GM18861 (cell line): ENCODE data around the gene TNFAIP8L3.
"Not testable (repeated sequence)": the region's sequence is repeated elsewhere in the genome, so short reads cannot be mapped to it uniquely, and the experiment has no call there.

Experiments used
- ATAC-seq: cut with Tn5 transposase; IDR thresholded peaks from one replicate; pipeline ENCODE4 v1.9.1; 2021; ENCODE audit not compliant: unreplicated experiment

The TNFAIP8L3 gene

DNA sequence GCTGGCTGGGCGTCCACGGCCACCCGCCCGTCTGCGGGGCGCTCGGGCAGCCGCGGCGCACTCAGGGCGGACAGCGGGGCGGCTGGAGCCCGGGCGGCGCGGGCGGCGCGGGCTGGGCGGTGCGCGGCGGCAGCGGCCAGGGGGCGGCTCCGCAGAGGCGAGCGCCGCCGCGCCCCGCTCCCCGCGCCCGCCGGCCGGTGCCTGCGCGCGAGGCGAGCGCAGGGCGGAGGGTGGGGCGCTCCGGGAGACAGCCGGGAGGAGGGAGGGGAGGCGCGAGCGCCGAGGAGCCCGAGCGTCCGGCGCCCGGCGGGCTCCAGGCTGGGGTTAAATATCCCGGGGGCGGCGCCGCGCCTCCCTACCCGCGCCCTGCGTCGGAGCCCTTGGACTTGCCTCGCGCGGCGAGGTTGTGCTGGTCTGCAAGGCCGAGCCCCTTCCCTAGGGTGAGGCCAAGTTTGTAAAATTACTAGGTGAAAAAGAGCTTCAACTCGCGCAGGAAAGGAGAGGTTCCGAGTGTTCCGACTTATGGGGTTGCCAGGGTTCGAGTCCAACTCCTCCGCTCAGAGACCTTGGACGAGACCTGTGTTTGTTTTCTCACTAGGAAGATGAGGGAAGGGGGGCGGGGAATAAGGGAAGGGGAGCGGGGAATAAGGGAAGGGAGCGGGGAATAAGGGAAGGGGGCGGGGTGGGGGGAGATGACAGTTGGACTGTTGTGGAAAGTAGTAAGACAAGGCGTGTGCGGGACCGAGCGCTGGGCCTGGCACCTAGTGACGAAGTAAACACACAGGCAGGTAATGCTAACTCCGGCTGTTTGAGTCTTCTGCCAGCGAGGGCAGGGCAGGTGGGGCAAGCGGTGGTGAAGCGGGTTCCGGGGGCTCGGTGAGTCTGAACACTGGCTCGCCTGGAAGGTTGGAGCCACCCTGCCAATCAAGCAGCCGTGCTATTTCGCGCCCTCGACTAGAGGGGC is at the start of gene TNFAIP8L3:
TSS of gene TNFAIP8L3 (minus strand) at position 301 of the 964 bp plus-strand sequence. CDS start 311 bp downstream, outside the sequence.
- no peak for ATAC-seq

GRCh38 chr15:51144021-51144532 is 49.4 kb upstream of the TNFAIP8L3 start:
- ATAC-seq: no peak

- not testable (repeated sequence) for ATAC-seq
Measured at GRCh38 chr15:51140347-51140746, 45.6 kb upstream of the TNFAIP8L3 start.

DNA sequence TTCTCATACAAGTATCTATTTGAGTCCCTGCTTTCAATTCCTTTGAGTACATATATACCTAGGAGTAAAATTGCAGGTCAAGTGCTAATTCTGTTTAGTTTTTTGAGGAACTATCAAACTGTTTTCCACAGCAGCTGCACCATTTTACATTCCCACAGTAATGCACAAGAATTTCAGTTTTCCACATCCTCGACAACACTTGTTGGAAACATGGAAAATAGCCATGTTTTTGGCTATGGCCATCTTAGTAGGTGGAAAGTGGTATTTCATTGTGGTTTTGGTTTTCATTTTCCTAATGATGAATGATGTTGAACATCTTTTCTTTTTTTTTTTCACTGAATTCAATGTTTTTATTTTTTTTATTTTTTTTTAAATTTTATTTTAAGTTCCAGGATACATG is 44.4 kb upstream of the TNFAIP8L3 start:
- ATAC-seq: no peak

GRCh38 chr15:51137880-51138430 is 43.2 kb upstream of the TNFAIP8L3 start:
- no peak for ATAC-seq

- no peak for ATAC-seq
Measured at GRCh38 chr15:51137024-51137423, 42.3 kb upstream of the TNFAIP8L3 start.

- no peak for ATAC-seq
Measured at GRCh38 chr15:51135276-51135675, 40.6 kb upstream of the TNFAIP8L3 start.

- no peak for ATAC-seq
Measured at GRCh38 chr15:51134416-51135199, 39.9 kb upstream of the TNFAIP8L3 start.

DNA sequence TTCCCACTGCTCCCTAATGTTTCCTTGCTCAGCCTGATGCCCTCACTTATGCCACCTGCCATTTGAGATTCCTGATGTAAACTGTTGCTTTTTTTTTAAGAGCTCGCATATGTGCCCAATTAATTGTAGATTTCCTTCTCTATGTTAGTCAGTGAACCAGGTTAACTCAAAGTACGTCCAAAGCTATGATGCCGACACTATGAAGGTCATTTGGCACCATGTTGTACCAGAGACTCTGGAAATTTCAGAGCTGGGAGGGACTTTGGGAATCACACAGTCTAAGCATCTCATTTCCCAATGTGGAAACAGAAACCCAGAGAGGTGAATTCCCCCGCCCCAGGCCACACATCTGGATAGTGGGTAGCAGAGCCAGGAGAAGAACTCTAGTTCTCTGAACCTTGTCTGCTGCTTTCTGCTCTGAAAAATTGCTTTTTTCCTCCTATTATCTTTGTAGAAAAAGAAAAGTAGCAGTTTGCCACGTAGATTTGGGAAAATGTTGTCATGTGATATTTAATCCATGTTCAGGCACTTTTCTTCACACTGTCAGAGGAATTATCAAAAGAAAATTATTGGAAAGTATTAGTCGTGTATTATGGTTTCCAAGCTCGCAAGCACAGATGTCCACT is 38.5 kb upstream of the TNFAIP8L3 start:
- ATAC-seq: no peak

- no peak for ATAC-seq
Measured at GRCh38 chr15:51132384-51133139, 37.9 kb upstream of the TNFAIP8L3 start.

- ATAC-seq: no peak
Measured at GRCh38 chr15:51131596-51132290, 37.0 kb upstream of the TNFAIP8L3 start.

DNA sequence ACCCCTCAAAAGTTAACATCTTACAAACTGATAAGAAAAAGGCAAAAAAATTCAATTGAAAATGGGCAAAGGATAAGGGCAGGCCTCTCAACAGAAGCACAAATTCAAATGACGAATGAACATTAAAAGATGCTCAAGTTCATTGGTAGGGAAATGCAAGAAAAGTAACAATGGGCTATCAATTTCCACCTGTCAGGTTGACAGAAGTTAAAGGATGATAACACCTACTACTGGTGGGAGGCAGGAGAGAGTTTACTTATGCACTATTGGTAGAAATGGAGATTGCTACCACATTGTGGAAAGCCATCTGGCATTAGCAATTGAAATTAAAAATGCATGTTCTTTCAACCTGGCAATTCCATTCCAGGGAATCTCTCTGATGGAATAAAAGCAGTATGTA is 35.6 kb upstream of the TNFAIP8L3 start:
- no peak for ATAC-seq

- ATAC-seq: no peak
Measured at GRCh38 chr15:51129535-51130188, 35.0 kb upstream of the TNFAIP8L3 start.

DNA sequence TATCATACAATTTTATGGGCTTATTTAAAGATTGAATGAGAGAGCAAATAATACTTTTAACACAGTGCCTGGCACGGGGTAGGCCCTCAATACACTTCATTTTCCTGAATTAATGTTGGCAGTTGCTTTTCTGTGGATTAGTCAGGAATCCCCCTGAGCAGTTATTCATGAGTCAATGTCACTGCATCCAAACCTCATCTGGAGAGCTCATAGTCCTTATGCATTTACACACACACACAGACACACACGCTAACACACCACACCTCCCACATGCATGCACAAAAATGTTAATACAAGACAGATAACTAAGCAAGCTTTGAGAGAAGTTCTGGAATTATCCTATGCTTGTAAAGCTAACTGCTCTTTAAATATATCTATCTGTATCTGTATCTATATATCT is 34.0 kb upstream of the TNFAIP8L3 start:
- no peak for ATAC-seq

- no peak for ATAC-seq
Measured at GRCh38 chr15:51126842-51127241, 32.1 kb upstream of the TNFAIP8L3 start.

DNA sequence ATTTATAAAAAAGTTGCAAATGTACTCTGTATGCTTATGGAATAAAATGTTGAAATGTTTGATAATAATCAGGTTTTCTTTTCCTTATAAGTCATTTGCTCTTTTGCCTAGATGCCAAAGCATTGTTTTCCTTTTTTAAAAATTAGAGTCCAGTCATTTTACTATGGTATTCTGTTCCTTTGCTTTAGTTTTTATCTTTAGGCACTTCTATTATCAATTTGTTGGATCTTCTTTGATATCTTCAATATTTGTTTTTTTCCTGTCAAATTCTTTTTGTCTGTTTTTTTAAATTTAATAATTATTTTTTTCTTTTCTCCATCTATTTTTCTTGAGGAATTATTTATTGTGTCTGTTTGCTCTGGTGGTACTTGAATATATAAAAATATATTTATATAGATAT is 28.3 kb upstream of the TNFAIP8L3 start:
- not testable (repeated sequence) for ATAC-seq

DNA sequence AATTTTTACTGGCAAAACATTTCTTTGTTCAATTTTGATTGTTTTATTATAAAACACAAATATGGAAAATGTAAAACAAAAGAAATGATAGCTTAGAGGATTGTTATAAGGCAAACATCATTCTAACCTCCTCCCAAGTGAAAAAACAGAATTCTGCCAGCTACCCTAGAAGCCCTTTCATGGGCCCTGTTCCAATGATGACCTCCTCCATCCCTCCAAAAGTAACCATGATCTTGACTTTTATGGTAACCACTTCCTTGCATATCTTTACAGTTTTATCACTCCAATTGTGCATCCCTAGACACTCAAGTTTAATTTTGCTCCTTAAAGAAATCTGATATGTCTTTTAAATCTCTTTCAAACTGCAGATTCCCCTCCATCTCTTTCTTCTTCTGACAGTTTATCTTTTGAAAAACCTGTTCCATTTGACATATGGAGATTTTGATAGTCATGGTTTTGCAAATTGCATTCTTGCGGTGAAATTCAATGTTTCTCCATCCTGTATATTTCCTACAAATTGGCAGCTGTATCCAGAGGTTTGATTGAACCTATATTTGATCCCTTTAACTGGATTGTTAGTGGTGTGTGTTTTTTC is 27.0 kb upstream of the TNFAIP8L3 start:
- no peak for ATAC-seq

GRCh38 chr15:51121118-51121517 is 26.4 kb upstream of the TNFAIP8L3 start:
- ATAC-seq: no peak

DNA sequence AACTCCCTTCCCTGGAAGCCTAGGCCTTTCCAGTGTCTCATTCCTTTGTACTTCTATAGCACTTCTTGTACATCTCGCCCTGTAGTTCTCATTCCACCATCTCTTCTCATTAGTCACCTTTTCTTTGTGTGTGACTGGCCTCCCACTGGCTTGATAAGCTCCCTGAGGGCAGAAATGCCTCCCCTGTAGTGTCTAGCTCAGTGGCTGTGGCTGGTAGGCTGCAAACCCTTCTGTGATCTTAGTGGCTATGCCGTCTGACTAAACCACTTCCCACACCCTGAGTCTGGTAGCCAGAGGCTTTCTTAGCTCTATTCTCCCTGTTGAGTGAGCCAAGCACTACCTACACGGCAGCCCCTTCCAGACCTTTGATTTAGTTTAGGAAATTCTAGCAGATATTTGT is 24.4 kb upstream of the TNFAIP8L3 start:
- ATAC-seq: no peak
